GM12878 (cell line): Measurements from ENCODE around the gene RBM8A. TPM values are rescaled to one million over a fixed set of nuclear protein-coding genes. Genes with fewer than 3 reads are reported as not detected.

Source experiments
- ZNF622 ChIP-seq: fragments of 450-650 bp; IDR thresholded peaks from 2 replicates; pipeline ENCODE4 v1.6.1; 2017; ENCODE audit warnings: mild to moderate bottlenecking, inconsistent platforms
- polyA plus RNA-seq, 11 experiments: library from polyadenylated mRNA; depleted of rRNA in 4 of 11; unstranded in 6 of 11; stranded (reverse) in 5 of 11; fragments of >200 nt; fragmentation: Nextera tagmentation in 4 of 11; fragmentation: Illumina TruSeq in 1 of 11; extraction: Ambion mirVana in 4 of 11; extraction: Trizol in 1 of 11; gene quantifications; 1 replicate in 1 of 11; 2 replicates in 10 of 11; pipeline versions ENCODE4 v1.2.1 to v1.2.3, GENCODE V29; 2011 to 2016; ENCODE audit warnings: inconsistent platforms in 2 of 11, missing spikeins in 2 of 11, low read depth in 1 of 11
- total RNA-seq, 4 experiments: library from RNA; depleted of rRNA in 3 of 4; stranded (reverse); fragments of >200 nt in 3 of 4; fragmentation: Illumina TruSeq in 1 of 4; extraction: Trizol in 1 of 4; gene quantifications; 2 replicates each; pipeline versions ENCODE4 v1.2.1 to v1.2.3, GENCODE V29; 2013 to 2021

The RBM8A gene
- total and polyA plus RNA-seq, 10 of the 15 experiments (the other 5 are each of a cell fraction or from before 2014, with no cell fraction given) = 110 to 1,248 (median 248) TPM

DNA sequence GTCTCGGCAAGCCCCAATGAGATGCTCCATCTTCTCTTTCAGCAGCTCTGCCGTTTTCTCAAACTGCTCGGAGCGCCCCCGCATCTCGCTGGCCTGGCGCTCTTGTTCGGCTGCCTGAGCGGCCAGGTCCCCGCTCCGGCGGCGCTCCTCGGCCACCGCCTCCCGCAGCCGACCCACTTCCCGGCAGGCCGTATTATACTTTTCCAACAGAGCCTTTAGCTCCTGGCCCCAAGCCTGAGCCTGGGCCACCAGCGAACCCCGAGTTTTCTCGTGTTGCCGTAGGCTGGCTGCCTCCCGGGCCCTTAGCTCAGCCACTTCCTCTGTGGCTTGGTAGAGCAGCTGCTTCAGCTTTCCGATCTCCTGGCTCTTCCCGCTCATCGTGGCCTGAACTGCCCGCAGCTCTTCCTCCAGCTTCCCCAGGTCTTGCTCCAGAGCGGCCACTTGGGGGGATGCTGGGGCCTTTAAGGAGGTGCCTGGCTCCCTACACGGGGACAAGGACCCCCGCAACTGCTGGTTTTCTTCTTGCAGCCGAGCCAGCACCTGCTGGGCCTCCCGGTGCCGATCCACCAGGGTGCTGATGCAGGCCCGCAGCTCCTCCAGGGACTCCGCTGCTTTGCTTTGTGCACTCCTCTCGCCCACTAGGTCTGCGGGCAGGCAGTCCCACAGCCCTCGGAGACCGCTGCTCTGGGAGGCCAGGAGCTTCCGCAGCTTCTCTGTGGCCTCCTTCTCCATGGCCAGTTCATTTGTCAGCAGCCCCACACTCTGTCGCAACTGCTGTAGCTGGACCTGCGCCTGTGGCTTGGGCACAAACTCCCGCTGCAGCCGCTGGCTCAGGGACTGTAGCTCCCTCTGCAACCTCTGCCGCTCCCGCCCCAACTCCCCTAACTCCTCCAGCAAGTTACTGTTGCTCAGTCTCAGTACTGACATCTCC lies 55.0 kb downstream of the RBM8A start (continued):
- TF ChIP-seq ZNF622 = no peak

Other genes with a start within 250 kb of the RBM8A start
Only the 7 nearest of the 15 such genes appear.
- 8.1 and 8.4 TPM in 2 replicates for gene PIAS3, start 68.4 kb downstream of the RBM8A start, total RNA-seq (2014; rRNA removed)
- 4.5 and 5.3 TPM in 2 replicates for gene PIAS3, start 68.4 kb downstream of the RBM8A start, total RNA-seq (2014; rRNA removed; fragmentation: Illumina TruSeq; extraction: Trizol)
- 9.7 and 10.1 TPM in 2 replicates for gene PIAS3, start 68.4 kb downstream of the RBM8A start, total RNA-seq (2021)
- 7.0 and 11.1 TPM in 2 replicates for gene PIAS3, start 68.4 kb downstream of the RBM8A start, polyA plus RNA-seq (2011; rRNA removed)
- gene PIAS3, start 68.4 kb downstream of the RBM8A start, polyA plus RNA-seq (2014; fragmentation: Illumina TruSeq; extraction: Trizol) = 11.8 and 14.9 TPM in 2 replicates
- 1 to 10 TPM in 1 of 2 experiments, under 1 TPM in 1; 0.85 to 1.6 TPM for gene PIAS3, start 68.4 kb downstream of the RBM8A start, polyA plus RNA-seq (2014; fragmentation: Nextera tagmentation; extraction: Ambion mirVana)
- 11.5 and 12.1 TPM in 2 replicates for gene PIAS3, start 68.4 kb downstream of the RBM8A start, polyA plus RNA-seq (2014; rRNA removed)
- 10 to 100 TPM; 11.4 to 13.4 TPM for gene PIAS3, start 68.4 kb downstream of the RBM8A start, polyA plus RNA-seq (2016; fragmentation: Nextera tagmentation; extraction: Ambion mirVana)
- gene ANKRD35, start 41.6 kb downstream of the RBM8A start, total RNA-seq (2014; rRNA removed) = not detected in 2 replicates
- not detected in 2 replicates for gene ANKRD35, start 41.6 kb downstream of the RBM8A start, total RNA-seq (2014; rRNA removed; fragmentation: Illumina TruSeq; extraction: Trizol)
- 0.08 TPM in 1 of 2 replicates, not detected in the other for gene ANKRD35, start 41.6 kb downstream of the RBM8A start, total RNA-seq (2021)
- gene ANKRD35, start 41.6 kb downstream of the RBM8A start, polyA plus RNA-seq (2011; rRNA removed) = 0.01 TPM in 1 of 2 replicates, not detected in the other
- gene ANKRD35, start 41.6 kb downstream of the RBM8A start, polyA plus RNA-seq (2014; fragmentation: Illumina TruSeq; extraction: Trizol) = not detected in 2 replicates
- gene ANKRD35, start 41.6 kb downstream of the RBM8A start, polyA plus RNA-seq (2014; fragmentation: Nextera tagmentation; extraction: Ambion mirVana) = not detected
- not detected in 2 replicates for gene ANKRD35, start 41.6 kb downstream of the RBM8A start, polyA plus RNA-seq (2014; rRNA removed)
- not detected for gene ANKRD35, start 41.6 kb downstream of the RBM8A start, polyA plus RNA-seq (2016; fragmentation: Nextera tagmentation; extraction: Ambion mirVana)
- gene ITGA10, start 17.4 kb downstream of the RBM8A start, total RNA-seq (2014; rRNA removed) = 0.22 and 0.51 TPM in 2 replicates
- gene ITGA10, start 17.4 kb downstream of the RBM8A start, total RNA-seq (2014; rRNA removed; fragmentation: Illumina TruSeq; extraction: Trizol) = 0.18 and 0.28 TPM in 2 replicates
- gene ITGA10, start 17.4 kb downstream of the RBM8A start, total RNA-seq (2021) = 0.49 and 0.53 TPM in 2 replicates
- 0.30 and 0.46 TPM in 2 replicates for gene ITGA10, start 17.4 kb downstream of the RBM8A start, polyA plus RNA-seq (2011; rRNA removed)
- 0.16 and 0.43 TPM in 2 replicates for gene ITGA10, start 17.4 kb downstream of the RBM8A start, polyA plus RNA-seq (2014; fragmentation: Illumina TruSeq; extraction: Trizol)
- gene ITGA10, start 17.4 kb downstream of the RBM8A start, polyA plus RNA-seq (2014; fragmentation: Nextera tagmentation; extraction: Ambion mirVana) = under 1 TPM; 0.02 to 0.16 TPM
- 0.46 and 0.78 TPM in 2 replicates for gene ITGA10, start 17.4 kb downstream of the RBM8A start, polyA plus RNA-seq (2014; rRNA removed)
- gene ITGA10, start 17.4 kb downstream of the RBM8A start, polyA plus RNA-seq (2016; fragmentation: Nextera tagmentation; extraction: Ambion mirVana) = under 1 TPM; 0.36 to 0.39 TPM
- 26.7 and 30.9 TPM in 2 replicates for gene PEX11B, start 8.8 kb downstream of the RBM8A start, total RNA-seq (2014; rRNA removed)
- gene PEX11B, start 8.8 kb downstream of the RBM8A start, total RNA-seq (2014; rRNA removed; fragmentation: Illumina TruSeq; extraction: Trizol) = 24.9 TPM in 2 replicates
- gene PEX11B, start 8.8 kb downstream of the RBM8A start, total RNA-seq (2021) = 31.1 and 33.2 TPM in 2 replicates
- gene PEX11B, start 8.8 kb downstream of the RBM8A start, polyA plus RNA-seq (2011; rRNA removed) = 129 and 132 TPM in 2 replicates
- gene PEX11B, start 8.8 kb downstream of the RBM8A start, polyA plus RNA-seq (2014; fragmentation: Illumina TruSeq; extraction: Trizol) = 36.6 and 42.2 TPM in 2 replicates
- gene PEX11B, start 8.8 kb downstream of the RBM8A start, polyA plus RNA-seq (2014; fragmentation: Nextera tagmentation; extraction: Ambion mirVana) = 10 to 100 TPM; 44.8 to 69.4 TPM
- 27.6 and 30.9 TPM in 2 replicates for gene PEX11B, start 8.8 kb downstream of the RBM8A start, polyA plus RNA-seq (2014; rRNA removed)
- gene PEX11B, start 8.8 kb downstream of the RBM8A start, polyA plus RNA-seq (2016; fragmentation: Nextera tagmentation; extraction: Ambion mirVana) = 10 to 100 TPM; 48.0 to 52.9 TPM
- 16.7 and 19.7 TPM in 2 replicates for gene LIX1L, start 30.5 kb upstream of the RBM8A start, total RNA-seq (2014; rRNA removed)
- 13.9 and 15.2 TPM in 2 replicates for gene LIX1L, start 30.5 kb upstream of the RBM8A start, total RNA-seq (2014; rRNA removed; fragmentation: Illumina TruSeq; extraction: Trizol)
- gene LIX1L, start 30.5 kb upstream of the RBM8A start, total RNA-seq (2021) = 23.4 and 23.6 TPM in 2 replicates
- 48.2 and 53.1 TPM in 2 replicates for gene LIX1L, start 30.5 kb upstream of the RBM8A start, polyA plus RNA-seq (2011; rRNA removed)
- gene LIX1L, start 30.5 kb upstream of the RBM8A start, polyA plus RNA-seq (2014; fragmentation: Illumina TruSeq; extraction: Trizol) = 18.4 and 20.0 TPM in 2 replicates
- 10 to 100 TPM in 1 of 2 experiments, 1 to 10 TPM in 1; 5.5 to 12.2 TPM for gene LIX1L, start 30.5 kb upstream of the RBM8A start, polyA plus RNA-seq (2014; fragmentation: Nextera tagmentation; extraction: Ambion mirVana)
- gene LIX1L, start 30.5 kb upstream of the RBM8A start, polyA plus RNA-seq (2014; rRNA removed) = 19.4 and 21.9 TPM in 2 replicates
- 10 to 100 TPM in 1 of 2 experiments, 1 to 10 TPM in 1; 9.9 to 10.3 TPM for gene LIX1L, start 30.5 kb upstream of the RBM8A start, polyA plus RNA-seq (2016; fragmentation: Nextera tagmentation; extraction: Ambion mirVana)
- gene ANKRD34A, start 37.1 kb upstream of the RBM8A start, total RNA-seq (2014; rRNA removed) = 1.7 and 2.7 TPM in 2 replicates
- 0.72 and 0.97 TPM in 2 replicates for gene ANKRD34A, start 37.1 kb upstream of the RBM8A start, total RNA-seq (2014; rRNA removed; fragmentation: Illumina TruSeq; extraction: Trizol)
- gene ANKRD34A, start 37.1 kb upstream of the RBM8A start, total RNA-seq (2021) = 3.5 and 5.2 TPM in 2 replicates
- 1.6 and 1.8 TPM in 2 replicates for gene ANKRD34A, start 37.1 kb upstream of the RBM8A start, polyA plus RNA-seq (2011; rRNA removed)
- 1.0 and 1.8 TPM in 2 replicates for gene ANKRD34A, start 37.1 kb upstream of the RBM8A start, polyA plus RNA-seq (2014; fragmentation: Illumina TruSeq; extraction: Trizol)
- under 1 TPM; 0.40 to 0.42 TPM for gene ANKRD34A, start 37.1 kb upstream of the RBM8A start, polyA plus RNA-seq (2014; fragmentation: Nextera tagmentation; extraction: Ambion mirVana)
- gene ANKRD34A, start 37.1 kb upstream of the RBM8A start, polyA plus RNA-seq (2014; rRNA removed) = 2.5 and 3.5 TPM in 2 replicates
- gene ANKRD34A, start 37.1 kb upstream of the RBM8A start, polyA plus RNA-seq (2016; fragmentation: Nextera tagmentation; extraction: Ambion mirVana) = 1 to 10 TPM in 1 of 2 experiments, under 1 TPM in 1; 0.83 to 1.5 TPM
- gene POLR3GL, start 37.2 kb upstream of the RBM8A start, total RNA-seq (2014; rRNA removed) = 19.5 and 20.4 TPM in 2 replicates
- 33.2 and 35.1 TPM in 2 replicates for gene POLR3GL, start 37.2 kb upstream of the RBM8A start, total RNA-seq (2014; rRNA removed; fragmentation: Illumina TruSeq; extraction: Trizol)
- 17.3 and 18.4 TPM in 2 replicates for gene POLR3GL, start 37.2 kb upstream of the RBM8A start, total RNA-seq (2021)
- gene POLR3GL, start 37.2 kb upstream of the RBM8A start, polyA plus RNA-seq (2011; rRNA removed) = 21.8 and 29.7 TPM in 2 replicates
- gene POLR3GL, start 37.2 kb upstream of the RBM8A start, polyA plus RNA-seq (2014; fragmentation: Illumina TruSeq; extraction: Trizol) = 40.8 and 57.7 TPM in 2 replicates
- 10 to 100 TPM; 12.8 to 25.5 TPM for gene POLR3GL, start 37.2 kb upstream of the RBM8A start, polyA plus RNA-seq (2014; fragmentation: Nextera tagmentation; extraction: Ambion mirVana)
- gene POLR3GL, start 37.2 kb upstream of the RBM8A start, polyA plus RNA-seq (2014; rRNA removed) = 23.9 and 27.6 TPM in 2 replicates
- 10 to 100 TPM; 39.6 to 47.0 TPM for gene POLR3GL, start 37.2 kb upstream of the RBM8A start, polyA plus RNA-seq (2016; fragmentation: Nextera tagmentation; extraction: Ambion mirVana)